Mesenchymal stem cell (in vitro differentiated cells and primary cell): ENCODE data around the gene RIC1.
A peak's percentile ranks its signal among the peaks of the same experiment; 100 is the strongest.

Experiments used
- DNase-seq: peaks from one replicate; pipeline ENCODE4 v3.0.0-alpha.2; 2013
- H2AFZ ChIP-seq: one replicate; pipeline ENCODE4 v1.6.1; 2013; ENCODE audit warnings: low read depth, mild to moderate bottlenecking, control low read depth, inconsistent platforms, low read length, moderate library complexity
- H2AK5ac ChIP-seq: 2 replicates; pipeline ENCODE4 v1.6.1; 2013; ENCODE audit warnings: low read length, moderate library complexity, mild to moderate bottlenecking, inconsistent platforms; ENCODE audit not compliant: severe bottlenecking
- H2BK120ac ChIP-seq: one replicate; pipeline ENCODE4 v1.6.1; 2013; ENCODE audit warnings: low read depth, mild to moderate bottlenecking, inconsistent platforms, low read length, moderate library complexity
- H2BK12ac ChIP-seq, 2 experiments: one replicate each; pipeline ENCODE4 v1.6.1; 2013; ENCODE audit warnings: inconsistent platforms in 2 of 2, low read length in 2 of 2, mild to moderate bottlenecking in 2 of 2, moderate library complexity in 2 of 2, control low read depth in 1 of 2
- H2BK15ac ChIP-seq: one replicate; pipeline ENCODE4 v1.6.1; 2013; ENCODE audit warnings: mild to moderate bottlenecking, low read depth, inconsistent platforms; ENCODE audit not compliant: poor library complexity, severe bottlenecking
- H2BK5ac ChIP-seq: 2 replicates; pipeline ENCODE4 v1.6.1; 2013; ENCODE audit warnings: low read depth, mild to moderate bottlenecking, low read length, control low read depth, inconsistent platforms; ENCODE audit not compliant: poor library complexity, severe bottlenecking
- H3K14ac ChIP-seq, 2 experiments: one replicate each; pipeline ENCODE4 v1.6.1; 2013; ENCODE audit warnings: inconsistent platforms in 2 of 2, low read length in 2 of 2, control low read depth in 1 of 2, mild to moderate bottlenecking in 1 of 2, moderate library complexity in 1 of 2
- H3K18ac ChIP-seq, 2 experiments: one replicate each; pipeline ENCODE4 v1.6.1; 2013; ENCODE audit warnings: inconsistent platforms in 2 of 2, low read length in 2 of 2, control low read depth in 1 of 2, low read depth in 1 of 2, mild to moderate bottlenecking in 1 of 2
- H3K23ac ChIP-seq, 2 experiments: one replicate each; pipeline ENCODE4 v1.6.1; 2013; ENCODE audit warnings: inconsistent platforms in 2 of 2, low read length in 2 of 2, mild to moderate bottlenecking in 2 of 2, moderate library complexity in 2 of 2, control low read depth in 1 of 2
- H3K27ac ChIP-seq: 2 replicates; pipeline ENCODE4 v1.5.1; 2013; ENCODE audit warnings: mild to moderate bottlenecking, moderate library complexity, low read length, control low read depth, inconsistent platforms; ENCODE audit not compliant: poor library complexity, severe bottlenecking
- H3K27me3 ChIP-seq, 2 experiments: 2 replicates each; pipeline versions ENCODE4 v1.6.1 to v1.7.0; 2013; ENCODE audit warnings: low read length in 2 of 2, mild to moderate bottlenecking in 2 of 2, moderate library complexity in 2 of 2, control low read depth in 1 of 2, inconsistent platforms in 1 of 2; ENCODE audit not compliant: control insufficient read depth in 1 of 2, insufficient read depth in 1 of 2
- H3K36me3 ChIP-seq, 2 experiments: 2 replicates each; pipeline versions ENCODE4 v1.6.1 to v1.7.0; 2013; ENCODE audit warnings: low read length in 2 of 2, control low read depth in 1 of 2, inconsistent platforms in 1 of 2, low read depth in 1 of 2, mild to moderate bottlenecking in 1 of 2; ENCODE audit not compliant: insufficient read depth in 2 of 2, control insufficient read depth in 1 of 2
- H3K4ac ChIP-seq, 2 experiments: one replicate each; pipeline ENCODE4 v1.6.1; 2013; ENCODE audit warnings: inconsistent platforms in 2 of 2, low read length in 2 of 2, mild to moderate bottlenecking in 2 of 2, moderate library complexity in 2 of 2, control low read depth in 1 of 2, low read depth in 1 of 2
- H3K4me1 ChIP-seq: 2 replicates; pipeline ENCODE4 v1.6.1; 2013; ENCODE audit warnings: low read depth, low read length, control low read depth; ENCODE audit not compliant: control insufficient read depth, insufficient read depth
- H3K4me2 ChIP-seq: 2 replicates; pipeline ENCODE4 v1.6.1; 2013; ENCODE audit warnings: low read length, mild to moderate bottlenecking, inconsistent platforms; ENCODE audit not compliant: poor library complexity, severe bottlenecking
- H3K4me3 ChIP-seq, 2 experiments: 2 replicates each; pipeline versions ENCODE4 v1.5.1 to v1.7.0; 2013; ENCODE audit warnings: low read length in 2 of 2, mild to moderate bottlenecking in 2 of 2, control low read depth in 1 of 2, low read depth in 1 of 2; ENCODE audit not compliant: insufficient read depth in 1 of 2
- H3K79me1 ChIP-seq: replicated peaks from 2 replicates; pipeline ENCODE4 v1.6.1; 2013; ENCODE audit warnings: mild to moderate bottlenecking, control low read depth, low read length, inconsistent platforms; ENCODE audit not compliant: poor library complexity, severe bottlenecking
- H3K9ac ChIP-seq: 2 replicates; pipeline ENCODE4 v1.7.0; 2013; ENCODE audit warnings: mild to moderate bottlenecking, low read length, moderate library complexity
- H3K9me3 ChIP-seq: 2 replicates; pipeline ENCODE4 v1.7.0; 2013; ENCODE audit warnings: mild to moderate bottlenecking, low read length; ENCODE audit not compliant: control insufficient read depth
- H4K8ac ChIP-seq: one replicate; pipeline ENCODE4 v1.6.1; 2013; ENCODE audit warnings: inconsistent platforms, mild to moderate bottlenecking, low read length, moderate library complexity
- H4K91ac ChIP-seq: one replicate; pipeline ENCODE4 v1.6.1; 2013; ENCODE audit warnings: mild to moderate bottlenecking, low read length, inconsistent platforms
- WGBS: methylation state at CpG from one replicate; pipeline ENCODE4 v1.1.7; 2013; ENCODE audit warnings: mixed read lengths; 5-methylcytosine and 5-hydroxymethylcytosine counted together

RIC1 gene

DNA sequence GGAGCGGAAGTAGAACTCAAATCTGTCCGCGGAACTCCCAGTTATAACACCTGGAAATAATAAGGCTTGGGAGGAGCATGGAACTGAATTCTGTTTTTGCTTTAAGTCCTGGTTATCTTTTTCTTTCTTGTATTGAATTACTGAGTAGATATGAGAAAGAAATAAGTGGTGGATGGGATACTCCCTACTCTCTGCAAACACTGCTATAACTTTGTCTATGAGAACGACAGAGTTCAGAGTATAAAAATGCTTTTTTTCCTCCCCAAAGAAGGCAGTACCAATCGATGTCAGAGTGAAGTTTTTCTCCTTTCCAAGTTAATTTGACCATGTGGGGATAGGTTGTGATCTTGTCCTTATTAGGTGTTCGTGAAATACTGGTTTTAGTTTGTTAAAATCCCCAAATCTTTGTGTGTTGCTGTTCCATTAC is 1.2 kb downstream of the RIC1 start:
- H3K4ac ChIP-seq = no peak overlapping the region
- peak overlapping the region; percentile 72 for H3K27ac ChIP-seq
- H3K23ac ChIP-seq = no peak overlapping the region
- DNase-seq = peak; percentile 73
- peak overlapping the region; percentile 89 to 100 for H3K4me3 ChIP-seq
- no peaks in the 10 kb centered on the region for H3K27me3 ChIP-seq
- peaks cover 6% of the 10 kb centered on the region for H3K4me1 ChIP-seq
- H2BK5ac ChIP-seq = no peak overlapping the region
- no peak overlapping the region for H2BK15ac ChIP-seq
- no peak overlapping the region for H3K18ac ChIP-seq
- H3K36me3 ChIP-seq = no peaks in the 10 kb centered on the region
- peak overlapping the region; percentile 87 for H3K4me2 ChIP-seq
- H3K9me3 ChIP-seq = peaks cover 1% of the 10 kb centered on the region
- 0% methylated on average over 5 of the region's 6 CpGs for WGBS
- H2AFZ ChIP-seq = no peak overlapping the region
- no peak overlapping the region for H2BK12ac ChIP-seq
- H3K14ac ChIP-seq = no peak overlapping the region
- no peak overlapping the region for H4K8ac ChIP-seq
- H3K9ac ChIP-seq = peak overlapping the region; percentile 98
- no peak overlapping the region for H4K91ac ChIP-seq
- no peak overlapping the region for H2BK120ac ChIP-seq
- no peak overlapping the region for H2AK5ac ChIP-seq
- peaks cover 9% of the 10 kb centered on the region for H3K79me1 ChIP-seq

- H3K4me1 ChIP-seq = peaks cover 6% of the 10 kb centered on the region
- H3K9ac ChIP-seq = peak overlapping the region; percentile 98
- no peak overlapping the region for H3K23ac ChIP-seq
- H3K79me1 ChIP-seq = peaks cover 4% of the 10 kb centered on the region
- H2BK5ac ChIP-seq = no peak overlapping the region
- H4K91ac ChIP-seq = no peak overlapping the region
- no CpG with 5 or more reads among the region's 1 CpG for whole genome bisulfite sequencing
- no peak overlapping the region for H3K18ac ChIP-seq
- H3K14ac ChIP-seq = no peak overlapping the region
- peaks cover 11% of the 10 kb centered on the region for H3K9me3 ChIP-seq
- peak overlapping the region; percentile 8 for H3K27ac ChIP-seq
- no peak overlapping the region for H2AK5ac ChIP-seq
- H3K27me3 ChIP-seq = no peaks in the 10 kb centered on the region
- H2AFZ ChIP-seq = no peak overlapping the region
- no peak for DNase-seq
- no peak overlapping the region for H3K4ac ChIP-seq
- H2BK15ac ChIP-seq = no peak overlapping the region
- H2BK120ac ChIP-seq = no peak overlapping the region
- no peaks in the 10 kb centered on the region for H3K36me3 ChIP-seq
- peak overlapping the region in 1 of 2 experiments; percentile 89 for H3K4me3 ChIP-seq
- no peak overlapping the region for H2BK12ac ChIP-seq
- peak overlapping the region; percentile 17 for H3K4me2 ChIP-seq
- no peak overlapping the region for H4K8ac ChIP-seq
These were observed 2.1 kb downstream of the RIC1 start for GRCh38 chr9:5631026-5631425.

- no peak overlapping the region for H2AK5ac ChIP-seq
- no peak overlapping the region for H2BK5ac ChIP-seq
- H2BK12ac ChIP-seq = no peak overlapping the region
- H3K4me3 ChIP-seq = no peak overlapping the region
- no peak overlapping the region for H3K4ac ChIP-seq
- 100% methylated on average over 1 of the region's 3 CpGs for WGBS
- peaks cover 2 to 3% of the 10 kb centered on the region in 2 experiments for H3K36me3 ChIP-seq
- H4K8ac ChIP-seq = no peak overlapping the region
- H3K27me3 ChIP-seq = no peaks in the 10 kb centered on the region
- H3K4me2 ChIP-seq = no peak overlapping the region
- no peak overlapping the region for H3K14ac ChIP-seq
- no peak overlapping the region for H2BK120ac ChIP-seq
- H3K27ac ChIP-seq = no peak overlapping the region
- no peaks in the 10 kb centered on the region for H3K79me1 ChIP-seq
- peaks cover 5% of the 10 kb centered on the region for H3K4me1 ChIP-seq
- peaks cover 11% of the 10 kb centered on the region for H3K9me3 ChIP-seq
- H3K18ac ChIP-seq = no peak overlapping the region
- no peak overlapping the region for H3K9ac ChIP-seq
- no peak for DNase-seq
- H2BK15ac ChIP-seq = no peak overlapping the region
- no peak overlapping the region for H2AFZ ChIP-seq
- no peak overlapping the region for H4K91ac ChIP-seq
- no peak overlapping the region for H3K23ac ChIP-seq
These were observed 3.6 kb downstream of the RIC1 start for GRCh38 chr9:5632540-5632939.

- Histone ChIP-seq H3K36me3 (peaks cover 2 to 9% of the 10 kb centered on the region in 2 experiments), H3K4ac (no peak overlapping the region), H3K23ac (no peak overlapping the region), H2BK12ac (no peak overlapping the region), H3K27ac (peak overlapping the region; percentile 12), H3K27me3 (no peaks in the 10 kb centered on the region), H4K91ac (no peak overlapping the region), H3K4me2 (no peak overlapping the region), H3K79me1 (no peaks in the 10 kb centered on the region), H3K18ac (no peak overlapping the region), H3K9ac (no peak overlapping the region), H3K9me3 (peaks cover 15% of the 10 kb centered on the region), H2BK5ac (no peak overlapping the region), H4K8ac (no peak overlapping the region), H3K4me1 (peaks cover 2% of the 10 kb centered on the region), H2BK15ac (no peak overlapping the region), H3K4me3 (no peak overlapping the region), H3K14ac (no peak overlapping the region), H2AFZ (no peak overlapping the region), H2BK120ac (no peak overlapping the region), H2AK5ac (no peak overlapping the region)
- no peak for DNase-seq
- no CpG with 5 or more reads among the region's 2 CpGs for WGBS
These were observed 4.3 kb downstream of the RIC1 start for GRCh38 chr9:5633243-5633642.
